GM19351 (cell line): Measurements from ENCODE around the gene KLK7.

Experiments used
- ATAC-seq: cut with Tn5 transposase; IDR thresholded peaks from one replicate; pipeline ENCODE4 v1.9.1; 2021; ENCODE audit warnings: mild to moderate bottlenecking, moderate library complexity; ENCODE audit not compliant: unreplicated experiment

The KLK7 gene

GRCh38 chr19:50983625-50984292, at the start of gene KLK7:
Gene KLK7, minus strand, starts transcription at chr19:50983917. Its CDS starts 1,518 bp downstream, at chr19:50982399.
- no peak for ATAC-seq

- ATAC-seq: no peak
Measured at GRCh38 chr19:51031880-51032225, 48.1 kb upstream of the KLK7 start.

DNA sequence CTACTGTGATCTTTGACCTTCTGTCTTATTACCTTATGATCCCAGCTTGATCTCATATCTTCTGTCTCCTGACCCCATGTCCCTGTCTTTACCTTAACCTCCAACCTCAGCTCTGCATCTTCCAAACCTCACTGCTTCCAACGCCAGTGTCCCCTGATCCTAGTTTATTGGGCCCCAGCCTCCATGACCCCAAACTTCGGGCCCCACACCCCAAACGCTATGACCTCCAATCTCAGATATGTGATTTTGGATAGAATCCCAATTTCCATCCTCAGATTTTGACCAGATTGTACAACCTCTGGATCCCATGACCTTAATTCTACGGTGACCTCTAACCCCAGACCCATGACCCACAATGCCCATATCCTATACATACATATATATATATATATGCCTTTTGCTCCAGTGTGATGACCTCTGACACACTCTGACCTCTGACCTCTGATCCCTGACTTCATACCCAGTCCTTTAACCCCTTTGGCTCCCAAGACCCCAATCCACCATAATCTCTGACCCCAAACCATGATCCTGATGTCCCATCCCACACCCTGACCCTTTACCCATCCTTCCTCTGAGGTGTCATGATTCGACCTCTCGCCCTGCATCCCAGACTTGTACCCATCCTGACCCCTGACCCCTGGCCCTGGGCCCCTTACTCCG, 47.6 kb upstream of the KLK7 start:
- ATAC-seq: no peak

- ATAC-seq: no peak
Measured at GRCh38 chr19:51030631-51031030, 46.9 kb upstream of the KLK7 start.

- ATAC-seq: no peak
Measured at GRCh38 chr19:51029718-51030117, 46.0 kb upstream of the KLK7 start.

- no peak for ATAC-seq
Measured at GRCh38 chr19:51027873-51028272, 44.2 kb upstream of the KLK7 start.

- no peak for ATAC-seq
Measured at GRCh38 chr19:51027126-51027806, 43.5 kb upstream of the KLK7 start.

GRCh38 chr19:51026554-51026831, 42.8 kb upstream of the KLK7 start, which contains the start of gene KLK11:
Gene KLK11, minus strand, starts transcription at chr19:51026616. Its CDS starts 985 bp downstream, at chr19:51025631.
- ATAC-seq: no peak

DNA sequence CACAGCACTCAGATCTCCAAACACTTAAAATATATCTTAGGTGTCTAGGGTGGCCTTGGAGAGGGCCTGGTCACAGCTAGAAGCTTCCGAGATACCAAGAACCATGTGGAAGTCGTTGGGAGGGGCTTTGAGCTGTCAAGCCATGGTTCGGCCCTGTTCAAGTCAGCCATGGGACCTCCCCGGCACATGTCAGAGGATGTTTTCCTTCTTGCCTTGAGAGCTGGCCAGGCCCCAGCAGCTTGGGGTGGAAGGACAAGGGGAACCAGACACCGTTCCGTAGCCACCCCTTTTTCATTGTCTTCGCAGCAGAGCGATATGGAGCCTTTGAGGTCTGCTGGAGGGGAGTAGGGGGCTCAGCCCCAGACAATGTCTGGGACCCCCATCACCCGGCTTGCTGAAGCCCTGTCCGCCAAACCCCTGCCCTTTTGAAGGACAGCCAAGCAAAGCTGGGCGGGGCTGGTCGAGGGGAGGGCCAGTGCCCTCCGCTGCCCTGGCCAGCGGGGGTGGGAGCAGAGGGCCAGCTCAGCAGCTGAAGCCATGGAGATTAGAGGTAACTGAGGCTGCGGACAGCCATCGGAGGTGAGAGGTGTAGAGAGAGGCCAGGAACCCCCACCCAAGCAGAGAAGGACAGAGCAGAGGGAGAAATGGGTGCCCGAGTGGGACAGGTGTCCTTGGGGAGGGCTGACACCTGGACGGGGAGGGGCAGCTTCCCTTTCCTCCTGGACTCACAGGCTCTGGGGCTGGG, 42.3 kb upstream of the KLK7 start:
- ATAC-seq: no peak

DNA sequence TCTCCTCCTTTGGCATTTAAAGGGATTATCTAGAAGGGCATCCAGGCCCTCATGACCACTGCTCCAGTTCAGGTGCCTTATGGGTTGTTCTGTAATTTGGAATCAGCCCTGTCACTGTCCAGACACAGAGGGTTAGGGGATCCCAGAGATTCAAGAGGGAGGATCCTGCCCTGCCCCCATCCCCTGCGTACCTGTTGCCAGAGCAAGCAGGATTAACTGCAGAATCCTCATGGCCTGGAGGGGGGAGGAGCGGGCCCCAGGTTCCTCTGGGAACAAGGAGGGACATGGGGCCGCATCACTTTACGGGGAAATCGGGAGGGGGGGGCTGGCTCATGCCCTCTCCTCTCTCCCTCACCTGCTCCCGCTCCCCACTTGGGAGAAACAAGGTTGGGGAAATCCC, 41.7 kb upstream of the KLK7 start:
- no peak for ATAC-seq

DNA sequence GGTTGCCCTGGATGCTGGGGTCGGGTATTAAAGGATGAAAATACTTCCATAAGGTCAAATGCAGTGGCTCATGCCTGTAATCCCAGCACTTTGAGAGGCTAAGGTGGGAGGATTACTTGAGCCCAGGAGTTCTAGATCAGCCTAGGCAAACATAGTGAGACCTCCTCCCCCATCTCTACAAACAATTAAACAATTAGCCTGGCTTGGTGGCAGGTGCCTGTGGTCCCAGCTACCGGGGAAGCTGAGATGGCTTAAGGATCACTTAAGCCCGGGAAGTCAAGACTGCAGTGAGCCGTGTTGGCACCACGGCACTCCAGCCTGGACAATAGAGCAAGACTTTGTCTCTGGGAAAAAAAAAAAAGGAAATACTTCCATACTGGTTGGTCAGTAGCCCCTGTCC, 41.2 kb upstream of the KLK7 start:
- no peak for ATAC-seq

DNA sequence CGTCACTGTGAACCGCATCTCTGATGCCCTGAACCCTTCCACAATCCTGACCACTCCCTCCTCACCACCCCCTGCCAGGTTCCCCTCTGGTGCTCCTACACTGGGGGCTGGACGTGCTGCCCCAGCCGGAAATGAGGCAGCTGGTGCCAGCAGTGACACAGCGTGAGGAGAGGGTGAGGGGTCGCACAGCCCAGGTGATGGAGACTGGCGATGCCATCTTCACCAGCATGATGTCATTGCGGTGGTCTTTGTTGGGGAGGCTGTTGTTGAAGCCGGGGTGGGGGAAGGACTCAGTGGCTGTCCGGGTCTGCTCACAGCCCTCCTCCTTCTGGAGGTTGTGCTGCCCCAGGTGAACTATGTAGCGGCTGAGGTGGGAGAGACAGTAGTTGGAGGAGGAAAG, 40.2 kb upstream of the KLK7 start:
- no peak for ATAC-seq

GRCh38 chr19:51022526-51022925, 38.8 kb upstream of the KLK7 start:
- ATAC-seq: no peak

DNA sequence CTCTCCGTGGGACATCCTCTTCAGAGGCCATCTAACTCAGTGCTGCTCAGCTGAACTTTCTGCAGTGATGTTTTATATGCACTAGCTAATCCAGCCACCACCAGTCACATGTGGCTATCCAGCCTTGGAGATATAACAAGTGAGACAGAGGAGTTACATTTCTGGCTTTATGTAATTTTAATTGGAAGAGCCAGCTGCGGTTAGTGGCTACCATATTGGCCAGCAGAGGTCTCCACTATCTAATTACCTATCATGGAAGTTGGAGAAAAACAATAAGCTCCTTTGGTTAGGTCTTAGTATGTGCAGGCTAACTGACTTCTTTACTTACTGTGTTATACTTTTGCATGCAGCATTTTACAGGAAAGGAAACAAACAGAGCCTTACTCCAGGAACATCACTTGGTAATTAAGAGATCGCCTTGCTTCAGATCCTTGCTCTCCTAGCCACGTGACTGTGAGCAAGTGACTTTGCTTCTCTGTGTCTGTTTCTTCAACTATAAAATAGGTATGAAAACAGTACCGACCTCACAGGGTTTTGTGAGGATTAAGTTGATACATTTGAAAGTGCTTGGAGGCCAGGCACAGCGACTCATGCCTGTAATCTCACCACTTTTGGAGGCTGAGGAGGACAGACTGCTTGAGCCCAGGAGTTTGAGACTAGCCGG, 37.4 kb upstream of the KLK7 start:
- no peak for ATAC-seq

GRCh38 chr19:51019544-51019925, 35.8 kb upstream of the KLK7 start, which contains the start of gene KLK10:
Gene KLK10, minus strand, starts transcription at chr19:51019709. Its CDS starts 579 bp downstream, at chr19:51019130.
- no peak for ATAC-seq

GRCh38 chr19:51018745-51019543, 35.2 kb upstream of the KLK7 start:
- ATAC-seq: no peak

DNA sequence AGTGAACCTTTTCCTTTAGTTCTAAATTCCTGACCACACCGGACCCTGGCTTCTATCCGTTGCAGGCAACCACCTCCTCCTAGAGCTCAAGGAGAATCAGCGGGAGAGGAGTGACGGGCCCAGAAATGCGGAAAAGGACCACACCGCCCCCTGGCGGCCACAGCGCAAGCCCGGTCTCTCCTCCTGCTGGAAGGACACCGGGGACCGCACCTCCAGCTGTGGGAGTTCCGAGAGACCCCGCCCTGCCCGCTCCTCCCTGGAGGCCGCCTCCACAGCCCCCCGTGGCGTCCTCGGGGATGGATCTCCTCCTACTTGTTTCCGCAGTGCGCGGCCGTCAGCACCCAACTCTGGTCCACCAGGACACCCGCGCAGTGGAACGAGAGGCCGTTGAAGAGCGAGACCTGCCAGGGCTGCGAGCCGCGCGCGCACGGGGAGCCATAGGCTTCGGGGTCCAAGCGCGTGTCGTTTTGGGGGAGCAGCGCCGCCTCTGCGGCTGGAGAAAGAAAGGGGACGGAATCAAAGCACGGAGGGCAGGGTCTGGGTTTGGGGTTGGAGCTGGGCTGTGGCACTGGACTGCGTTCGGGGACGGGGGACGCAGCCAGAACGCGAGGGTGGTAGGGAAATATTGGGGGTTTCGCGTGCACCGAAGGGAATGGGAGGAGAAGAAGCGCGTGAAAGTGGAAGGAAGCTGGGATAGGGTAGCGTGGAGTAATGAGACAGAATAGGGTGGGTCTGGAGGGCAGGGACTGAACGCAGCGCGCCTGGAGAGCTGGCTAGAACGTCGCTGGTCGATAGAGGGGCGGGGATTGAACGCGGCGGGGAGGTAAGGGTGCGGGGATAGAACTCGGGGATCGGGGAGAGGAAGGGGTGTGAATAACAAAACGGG, 33.3 kb upstream of the KLK7 start:
- no peak for ATAC-seq

- no peak for ATAC-seq
Measured at GRCh38 chr19:51015691-51016267, 32.1 kb upstream of the KLK7 start.

- ATAC-seq: no peak
Measured at GRCh38 chr19:51014242-51014641, 30.5 kb upstream of the KLK7 start.
